Psoas muscle (tissue), 8 donors: ENCODE results near the gene VAMP7. TPM values are rescaled to one million over a fixed set of nuclear protein-coding genes. Genes with fewer than 3 reads are reported as not detected.
"Not testable (repeated sequence)": the region's sequence is repeated elsewhere in the genome, so short reads cannot be mapped to it uniquely, and the experiment has no call there.

Source experiments
- ATAC-seq, 4 donors: fragments of 200-7000 bp; cut with Tn5 transposase; one replicate each; pipeline ENCODE4 v1.9.1; 2020; ENCODE audit warnings: moderate library complexity in 3 of 4, mild to moderate bottlenecking in 2 of 4
- DNase-seq, 2 donors: peaks; one replicate each; pipeline ENCODE4 v3.0.0-alpha.2; 2020
- H3K27ac ChIP-seq: fragments of 200-600 bp; one replicate; pipeline ENCODE4 v1.8.0; 2022
- H3K27me3 ChIP-seq, 3 donors: fragments of 200-600 bp in 1 of 3; one replicate each; pipeline versions ENCODE4 v1.6.1 to v1.8.0; 2013 to 2022; ENCODE audit warnings: low read length in 2 of 3, mild to moderate bottlenecking in 2 of 3, moderate library complexity in 1 of 3; ENCODE audit not compliant: insufficient read depth in 3 of 3
- H3K36me3 ChIP-seq, 2 donors: fragments of 200-600 bp in 1 of 2; one replicate each; pipeline versions ENCODE4 v1.6.1 to v1.8.0; 2013 to 2022; ENCODE audit warnings: low read depth in 1 of 2, mild to moderate bottlenecking in 1 of 2, moderate library complexity in 1 of 2; ENCODE audit not compliant: insufficient read depth in 1 of 2
- H3K4me1 ChIP-seq: fragments of 200-600 bp; one replicate; pipeline ENCODE4 v1.8.0; 2022
- H3K4me3 ChIP-seq: fragments of 200-600 bp; one replicate; pipeline ENCODE4 v1.8.0; 2022; ENCODE audit warnings: mild to moderate bottlenecking
- H3K9me3 ChIP-seq: fragments of 200-600 bp; one replicate; pipeline ENCODE4 v1.8.0; 2022
- CTCF ChIP-seq: fragments of 200-600 bp; IDR thresholded peaks from one replicate; pipeline ENCODE4 v1.8.0; 2022; ENCODE audit warnings: antibody characterized with exemption
- WGBS, 3 donors: extraction: QIAGEN DNeasy Blood & Tissue Kit; methylation state at CpG; one replicate each; pipeline versions ENCODE4 v1.1.6 to v1.1.7; 2013; 5-methylcytosine and 5-hydroxymethylcytosine counted together
- intact Hi-C, 2 donors: fragments of 100-400 bp; cut with DNase I; formaldehyde crosslinking; loops; one replicate each; pipeline versions ENCODE4 v1.11.0 to v1.14.2; 2022
- polyA plus RNA-seq, 3 donors: library from polyadenylated mRNA; stranded (reverse); fragments of 200-250 nt; gene quantifications; one replicate each; pipeline ENCODE4 v1.2.3, GENCODE V29; 2013
- total RNA-seq, 4 donors: library from RNA; stranded (reverse); fragmentation: NEBNext Ultra II Directional in 2 of 4; extraction: Animal tissue kit (Norgen Biotek cat#: 25700) in 2 of 4; gene quantifications; one replicate each; pipeline versions ENCODE4 v1.2.1 to v1.2.4, GENCODE V29; 2021 to 2023
- donor health status: healthy with polysubstance abuse.
- donor health status: DM: no; HTN: no; CAD: no; lungs with moderate emphysema.
- donor health status: Bipolar disorder and iron deficiency.
- donor health status: healthy.
- donor health status: DM: yes; HTN: yes; CAD: no.
- donor health status: DM: no; HTN: no; CAD: no.
- donor health status: DM: no; HTN: no; CAD: no.
- donor health status: DM: yes; HTN: yes; CAD: no.

The VAMP7 gene
- total and polyA plus RNA-seq, 7 donors, result 18.4 to 55.0 (median 25.2) TPM

- TF ChIP-seq CTCF, result no peak
- H3K27ac ChIP-seq, result no peak overlapping the region
- intact Hi-C loops, result no loop called here
- ATAC-seq, result no peak
- H3K4me3 ChIP-seq, result no peak overlapping the region
- peaks cover 3% of the 10 kb centered on the region for H3K9me3 ChIP-seq
- H3K36me3 ChIP-seq, result no peaks in the 10 kb centered on the region
- H3K4me1 ChIP-seq, result no peaks in the 10 kb centered on the region
- H3K27me3 ChIP-seq, result peaks cover 0 to 2% (median 0%) of the 10 kb centered on the region in 3 donors
- WGBS, 3 donors, result 36 to 41% (median 40%) methylated on average over 5 of the region's 5 CpGs
- DNase-seq, result no peak
Measured at GRCh38 chrX:155968791-155969190, 87.6 kb downstream of the VAMP7 start.

- intact Hi-C loops, ATAC-seq, H3K27me3 ChIP-seq, H3K4me1 ChIP-seq, H3K36me3 ChIP-seq, H3K27ac ChIP-seq, DNase-seq, H3K4me3 ChIP-seq, H3K9me3 ChIP-seq: not testable (repeated sequence)
- 62 to 65% (median 63%) methylated on average over 5 of the region's 5 CpGs for WGBS, 3 donors
Measured at GRCh38 chrX:155971658-155972057, 90.5 kb downstream of the VAMP7 start.

- DNase-seq, H3K9me3 ChIP-seq, H3K27me3 ChIP-seq, ATAC-seq, H3K4me3 ChIP-seq, H3K27ac ChIP-seq, H3K4me1 ChIP-seq, H3K36me3 ChIP-seq, intact Hi-C loops: not testable (repeated sequence)
- 69 to 77% (median 72%) methylated on average over 6 to 7 of the region's 7 CpGs for WGBS, 3 donors
Measured at GRCh38 chrX:155972241-155972640, 91.1 kb downstream of the VAMP7 start.

GRCh38 chrX:155983326-155983725 lies 102.2 kb downstream of the VAMP7 start:
- DNase-seq (no peak), ATAC-seq (no peak)
- Histone ChIP-seq H3K4me1 (no peaks in the 10 kb centered on the region), H3K9me3 (no peaks in the 10 kb centered on the region), H3K27me3 (peaks cover 0 to 3% (median 0%) of the 10 kb centered on the region in 3 donors), H3K27ac (no peak overlapping the region), H3K4me3 (no peak overlapping the region), H3K36me3 (no peaks in the 10 kb centered on the region)
- intact Hi-C loops, result no loop called here
- no peak for TF ChIP-seq CTCF
- WGBS, 3 donors, result 65 to 68% (median 68%) methylated on average over 2 of the region's 2 CpGs

- no peaks in the 10 kb centered on the region for H3K9me3 ChIP-seq
- WGBS, 3 donors, result 53 to 65% (median 58%) methylated on average over 2 of the region's 2 CpGs
- H3K4me3 ChIP-seq, result no peak overlapping the region
- peaks cover 0 to 3% (median 0%) of the 10 kb centered on the region in 3 donors for H3K27me3 ChIP-seq
- H3K36me3 ChIP-seq, result no peaks in the 10 kb centered on the region
- H3K4me1 ChIP-seq, result no peaks in the 10 kb centered on the region
- TF ChIP-seq CTCF, result no peak
- no peak overlapping the region for H3K27ac ChIP-seq
- intact Hi-C loops, result no loop called here
- ATAC-seq (no peak), DNase-seq (no peak)
Measured at GRCh38 chrX:155985208-155985607, 104.1 kb downstream of the VAMP7 start.

GRCh38 chrX:155986995-155987394 lies 105.8 kb downstream of the VAMP7 start:
- not testable (repeated sequence) for ATAC-seq, DNase-seq
- 9 to 24% (median 15%) methylated on average over 2 of the region's 2 CpGs for WGBS, 3 donors

More at GRCh38 chrX:155986995-155987394, 105.8 kb downstream of the VAMP7 start:
- H3K4me3 ChIP-seq, H3K9me3 ChIP-seq, H3K36me3 ChIP-seq, H3K27me3 ChIP-seq, intact Hi-C loops, H3K27ac ChIP-seq, H3K4me1 ChIP-seq: not testable (repeated sequence)
